Common myeloid progenitor, CD34-positive (primary cell): ENCODE measurements around the gene PSMG1.

Experiments used
- CTCF ChIA-PET: fragments of 350-600 bp; sonication (Branson Sonifier 250); formaldehyde crosslinking; loops from one replicate; lab custom pipeline; 2021; ENCODE audit warnings: antibody characterized with exemption; lab: Charles Lee
- POLR2A ChIA-PET: fragments of 350-600 bp; sonication (Branson Sonifier 250); formaldehyde crosslinking; loops from one replicate; lab custom pipeline; 2021; ENCODE audit warnings: antibody characterized with exemption; lab: Charles Lee
- DNase-seq, 3 donors: peaks; one replicate each; pipeline versions ENCODE4 v3.0.0 to v3.0.0-alpha.2; 2013
- H3K27ac ChIP-seq, 2 experiments: 1 replicate in 1 of 2; 2 replicates in 1 of 2; pipeline ENCODE4 v1.7.0; 2013; ENCODE audit warnings: inconsistent platforms in 2 of 2, low read length in 2 of 2, mild to moderate bottlenecking in 2 of 2, low read depth in 1 of 2, moderate library complexity in 1 of 2; ENCODE audit not compliant: severe bottlenecking in 2 of 2, insufficient read depth in 1 of 2, poor library complexity in 1 of 2
- H3K27me3 ChIP-seq, 5 experiments: replicated peaks in 2 of 5; 1 replicate in 3 of 5; 2 replicates in 2 of 5; pipeline versions ENCODE4 v1.6.1 to v1.7.0; 2013; ENCODE audit warnings: low read length in 4 of 5, mild to moderate bottlenecking in 2 of 5, moderate library complexity in 2 of 5, inconsistent platforms in 1 of 5; ENCODE audit not compliant: insufficient read depth in 5 of 5, control insufficient read depth in 4 of 5
- H3K36me3 ChIP-seq, 4 experiments: 1 replicate in 2 of 4; 2 replicates in 2 of 4; pipeline versions ENCODE4 v1.6.1 to v1.7.0; 2013; ENCODE audit warnings: low read length in 3 of 4, control low read depth in 1 of 4, mild to moderate bottlenecking in 1 of 4; ENCODE audit not compliant: control insufficient read depth in 4 of 4, insufficient read depth in 4 of 4
- H3K4me1 ChIP-seq, 4 experiments: 1 replicate in 3 of 4; 2 replicates in 1 of 4; pipeline versions ENCODE4 v1.6.1 to v1.7.1; 2013; ENCODE audit warnings: low read length in 3 of 4, mild to moderate bottlenecking in 3 of 4, control low read depth in 1 of 4, inconsistent platforms in 1 of 4, moderate library complexity in 1 of 4; ENCODE audit not compliant: control insufficient read depth in 4 of 4, insufficient read depth in 4 of 4; ENCODE audit errors: control extremely low read depth in 1 of 4
- H3K4me3 ChIP-seq, 7 experiments: 1 replicate in 4 of 7; 2 replicates in 3 of 7; pipeline versions ENCODE4 v1.5.1 to v1.7.0; 2013; ENCODE audit warnings: mild to moderate bottlenecking in 7 of 7, low read length in 6 of 7, moderate library complexity in 6 of 7, inconsistent platforms in 2 of 7, low read depth in 2 of 7, control low read depth in 1 of 7; ENCODE audit not compliant: insufficient read depth in 4 of 7, control insufficient read depth in 1 of 7; ENCODE audit errors: extremely low read depth in 1 of 7
- H3K9me3 ChIP-seq, 5 experiments: 1 replicate in 4 of 5; 2 replicates in 1 of 5; pipeline versions ENCODE4 v1.6.1 to v1.7.1; 2013; ENCODE audit warnings: low read length in 4 of 5, mild to moderate bottlenecking in 2 of 5, inconsistent platforms in 1 of 5, low read depth in 1 of 5, moderate library complexity in 1 of 5; ENCODE audit not compliant: control insufficient read depth in 4 of 5, insufficient read depth in 2 of 5; ENCODE audit errors: control extremely low read depth in 1 of 5
- whole genome bisulfite sequencing: methylation state at CpG from one replicate; pipeline ENCODE4 v1.1.5; 2013; ENCODE audit not compliant: insufficient coverage; 5-methylcytosine and 5-hydroxymethylcytosine counted together

PSMG1 gene

DNA sequence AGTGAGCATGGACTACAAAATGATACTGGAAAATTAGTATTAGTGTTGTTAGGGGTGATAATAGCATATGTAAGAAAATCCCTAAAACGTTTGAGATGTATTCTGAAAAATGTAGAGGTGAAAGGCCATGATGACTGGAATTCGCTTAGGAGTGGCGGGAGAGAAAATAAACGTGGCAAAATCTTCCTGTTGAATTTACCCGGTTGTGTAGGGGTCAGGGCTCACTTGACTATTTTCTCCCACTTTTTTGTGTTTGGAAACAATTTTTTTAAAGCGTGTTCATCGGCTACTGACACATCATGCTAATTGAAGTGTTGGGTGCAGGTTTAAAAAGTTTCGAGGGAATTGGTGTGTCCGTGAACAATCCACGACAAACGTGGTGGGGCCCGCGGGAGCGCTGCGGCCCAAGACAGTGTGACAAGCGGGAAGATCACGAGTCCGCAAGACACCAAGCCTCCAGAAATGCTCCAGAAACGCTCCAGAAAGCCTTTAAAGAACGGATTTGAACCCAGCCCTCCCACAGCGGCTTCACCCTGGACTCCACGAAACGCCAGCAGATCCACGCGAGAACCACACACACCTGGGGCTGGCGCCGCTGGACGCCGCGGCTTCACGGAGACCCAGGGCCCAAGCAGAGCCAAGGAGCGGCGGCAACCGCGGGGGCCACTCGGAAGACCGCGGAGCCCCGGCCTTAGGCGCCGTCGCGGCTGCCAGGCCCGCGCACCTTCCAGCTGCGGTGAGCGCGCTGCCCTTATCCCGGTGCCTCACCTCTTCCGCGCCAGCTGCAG, 573 bp downstream of the PSMG1 start:
- ChIA-PET CTCF (interaction anchor here (1.8 kb wide), 1 partner anchor 9 kb away, joined by 5 read pairs; no protein-coding TSS in a partner anchor), POLR2A (interaction anchor here (0.8 kb wide), 1 partner anchor 130 kb away, joined by 3 read pairs; no protein-coding TSS in a partner anchor)
- no peaks in the 10 kb centered on the region for H3K27me3 ChIP-seq
- no peaks in the 10 kb centered on the region for H3K9me3 ChIP-seq
- peaks cover 5 to 30% (median 12%) of the 10 kb centered on the region in 4 experiments for H3K36me3 ChIP-seq
- no peak for DNase-seq
- WGBS = 1% methylated on average over 47 of the region's 51 CpGs
- H3K4me1 ChIP-seq = peaks cover 13 to 38% (median 30%) of the 10 kb centered on the region in 4 experiments
- H3K4me3 ChIP-seq = peak overlapping the region; percentile 53 to 98 (median 95)
- peak overlapping the region; percentile 74 to 91 for H3K27ac ChIP-seq

DNA sequence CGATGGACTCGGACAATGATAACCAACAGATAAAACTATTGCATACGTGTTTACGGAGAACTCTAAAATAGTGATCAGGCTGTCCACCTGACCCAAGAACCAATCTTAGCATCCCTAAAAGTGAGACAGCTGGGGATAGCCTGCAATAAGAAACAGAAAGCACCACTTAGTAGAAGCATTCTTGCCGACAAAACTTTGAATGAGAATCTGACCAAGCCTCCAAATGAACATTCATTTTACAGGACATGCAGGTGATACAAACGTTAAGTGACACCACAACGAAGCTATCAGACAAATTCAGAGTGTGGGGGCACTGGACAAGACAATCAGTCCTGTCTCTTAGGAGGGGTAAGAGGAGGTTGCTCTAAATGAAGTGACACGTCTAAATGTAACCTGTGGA, 1.2 kb downstream of the PSMG1 start:
- peaks cover 6 to 33% (median 13%) of the 10 kb centered on the region in 4 experiments for H3K36me3 ChIP-seq
- H3K4me3 ChIP-seq = peak overlapping the region in 6 of 7 experiments; percentile 86 to 98 (median 96)
- no peaks in the 10 kb centered on the region for H3K9me3 ChIP-seq
- ChIA-PET CTCF (no interaction called here), POLR2A (no interaction called here)
- peak overlapping the region in 1 of 2 experiments; percentile 91 for H3K27ac ChIP-seq
- peaks cover 13 to 38% (median 30%) of the 10 kb centered on the region in 4 experiments for H3K4me1 ChIP-seq
- WGBS = 46% methylated on average over 5 of the region's 8 CpGs
- no peaks in the 10 kb centered on the region for H3K27me3 ChIP-seq
- peak in 1 of 3 donors; percentile 17 for DNase-seq

DNA sequence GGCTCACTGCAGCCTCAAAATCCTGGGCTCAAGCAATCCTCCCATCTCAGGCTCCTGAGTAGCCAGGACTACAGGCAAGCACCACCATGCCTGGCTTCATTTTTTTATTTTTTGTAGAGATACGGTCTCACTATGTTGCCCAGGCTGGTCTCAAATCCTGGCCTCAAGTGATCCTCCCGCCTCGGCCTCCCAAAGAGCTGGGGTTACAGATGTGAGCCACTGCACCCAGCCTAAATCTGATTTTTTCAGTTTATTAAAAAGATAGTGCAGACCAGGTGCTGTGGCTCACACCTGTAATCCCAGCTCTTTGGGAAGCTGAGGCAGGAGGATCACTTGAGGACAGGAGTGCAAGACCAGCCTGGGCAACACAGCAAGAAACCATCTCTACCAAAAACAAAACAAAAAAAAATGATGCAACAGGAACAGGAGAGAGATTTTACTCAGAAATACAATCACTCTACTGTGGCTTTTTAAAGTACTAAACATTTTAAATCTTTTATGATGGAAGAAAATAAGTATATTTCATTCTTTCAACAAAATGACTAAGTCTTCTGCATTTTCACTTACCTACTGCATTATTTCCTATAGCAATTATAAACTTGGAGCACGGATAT, 1.9 kb downstream of the PSMG1 start:
- POLR2A ChIA-PET = no interaction called here
- CTCF ChIA-PET = no interaction called here
- Histone ChIP-seq H3K27me3 (no peaks in the 10 kb centered on the region), H3K36me3 (peaks cover 6 to 39% (median 18%) of the 10 kb centered on the region in 4 experiments), H3K9me3 (no peaks in the 10 kb centered on the region), H3K4me1 (peaks cover 13 to 38% (median 30%) of the 10 kb centered on the region in 4 experiments), H3K4me3 (peak overlapping the region in 1 of 7 experiments; percentile 98), H3K27ac (no peak overlapping the region)
- WGBS = 97% methylated on average over 4 of the region's 4 CpGs
- DNase-seq = no peak

DNA sequence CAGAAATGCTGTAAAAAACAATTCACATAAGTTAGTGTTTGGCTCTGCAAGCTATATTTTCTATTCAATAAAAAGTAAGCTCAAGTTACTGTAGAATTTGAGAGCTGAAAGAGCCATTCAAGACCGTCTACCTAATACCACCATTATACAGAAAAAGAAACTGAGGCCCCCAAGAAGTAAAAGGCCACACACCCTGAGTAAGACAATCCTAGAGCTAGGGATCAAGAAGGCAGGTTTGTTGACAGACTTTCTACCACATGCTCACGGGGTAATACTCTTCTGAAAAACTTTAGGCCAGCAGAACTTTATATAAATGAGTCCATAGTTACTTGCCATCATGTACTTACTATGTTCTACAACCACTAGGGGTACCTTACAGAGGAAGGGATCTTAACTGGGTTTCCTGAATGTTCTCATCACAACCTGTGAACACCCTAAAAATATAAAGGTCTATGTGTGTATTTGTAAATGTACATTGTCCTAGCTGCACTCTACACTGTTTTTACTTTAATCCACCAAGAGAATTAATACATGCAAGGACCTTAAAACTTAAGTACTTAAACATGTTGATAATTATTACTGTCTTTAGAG, 2.7 kb downstream of the PSMG1 start:
- WGBS = 100% methylated on average over 1 of the region's 2 CpGs
- CTCF ChIA-PET = interaction anchor here (0.8 kb wide), 1 partner anchor 432 kb away, joined by 3 read pairs; no protein-coding TSS in a partner anchor

DNA sequence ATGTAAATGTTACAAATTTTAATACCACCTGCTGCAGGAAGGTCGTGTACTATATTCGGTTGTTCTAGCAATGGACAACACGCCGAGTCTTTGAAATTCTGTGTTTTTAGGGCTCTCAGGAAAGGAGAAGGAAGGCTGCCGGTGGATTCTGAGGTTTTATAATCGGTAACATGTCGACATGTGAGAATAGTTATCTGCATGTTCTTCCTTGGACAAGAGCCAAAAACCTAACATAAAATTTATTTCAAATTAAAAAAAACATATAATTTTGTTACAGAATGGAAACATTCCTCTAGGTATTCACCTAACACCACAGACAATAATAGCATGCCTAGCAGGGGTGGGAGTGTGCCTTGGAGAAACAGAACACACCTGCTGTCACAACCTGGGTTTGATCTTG, 4.8 kb downstream of the PSMG1 start:
- POLR2A ChIA-PET = no interaction called here
- CTCF ChIA-PET = interaction anchor here (1.5 to 2.6 kb wide), 2 partner anchors 41 to 1007 kb away, joined by 3 to 12 read pairs; no protein-coding TSS in a partner anchor
- H3K9me3 ChIP-seq = no peaks in the 10 kb centered on the region
- H3K36me3 ChIP-seq = peaks cover 6 to 60% (median 22%) of the 10 kb centered on the region in 4 experiments
- WGBS = no CpG with 5 or more reads among the region's 7 CpGs
- H3K27ac ChIP-seq = no peak overlapping the region
- peak in 2 of 3 donors; percentile 23 to 26 for DNase-seq
- H3K4me1 ChIP-seq = peaks cover 5 to 40% (median 33%) of the 10 kb centered on the region in 4 experiments
- H3K27me3 ChIP-seq = no peaks in the 10 kb centered on the region
- H3K4me3 ChIP-seq = peak overlapping the region in 1 of 7 experiments; percentile 9

More for the DNA sequence above, 2.7 kb downstream of the PSMG1 start:
- no peaks in the 10 kb centered on the region for H3K27me3 ChIP-seq
- H3K9me3 ChIP-seq = no peaks in the 10 kb centered on the region
- POLR2A ChIA-PET = no interaction called here
- H3K27ac ChIP-seq = no peak overlapping the region
- peak overlapping the region in 1 of 7 experiments; percentile 28 for H3K4me3 ChIP-seq
- peak in 2 of 3 donors; percentile 40 to 49 for DNase-seq
- H3K36me3 ChIP-seq = peaks cover 6 to 47% (median 22%) of the 10 kb centered on the region in 4 experiments
- H3K4me1 ChIP-seq = peaks cover 13 to 38% (median 30%) of the 10 kb centered on the region in 4 experiments

DNA sequence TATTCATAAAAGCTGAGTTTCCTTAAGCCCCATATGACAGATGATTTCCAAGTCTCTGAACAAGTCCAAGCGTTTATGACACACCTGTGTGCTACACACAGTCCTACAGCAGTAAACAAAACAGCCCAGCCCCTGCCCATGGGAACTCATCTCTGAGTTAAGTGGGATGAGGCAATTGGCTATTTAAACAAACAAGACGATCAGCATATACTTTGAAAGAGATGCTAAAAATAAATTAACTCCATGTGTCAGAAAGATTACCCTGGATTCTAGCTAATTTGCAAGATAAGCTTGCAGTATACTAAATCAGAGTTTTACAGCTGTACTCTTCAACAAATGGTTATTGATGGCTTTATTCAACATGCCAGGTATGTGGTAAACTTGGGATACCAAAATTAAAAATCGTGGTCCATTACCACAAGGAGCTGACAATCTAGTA, 7.0 kb downstream of the PSMG1 start:
- Histone ChIP-seq H3K4me3 (no peak overlapping the region), H3K27me3 (no peaks in the 10 kb centered on the region), H3K9me3 (no peaks in the 10 kb centered on the region), H3K27ac (no peak overlapping the region), H3K36me3 (peaks cover 13 to 79% (median 29%) of the 10 kb centered on the region in 4 experiments), H3K4me1 (peaks cover 0 to 27% (median 21%) of the 10 kb centered on the region in 4 experiments)
- ChIA-PET CTCF (interaction anchor here (1.0 to 2.6 kb wide), 10 partner anchors 11 to 796 kb away, joined by 3 to 12 read pairs (median 4); no protein-coding TSS in a partner anchor), POLR2A (no interaction called here)
- DNase-seq = no peak
- 80% methylated on average over 1 of the region's 3 CpGs for WGBS
